ENCODE measurements around the gene TMEM74B.

Gene TMEM74B

GRCh38 chr20:1187605-1188171, 2.9 kb upstream of the TMEM74B start:
- Histone ChIP-seq H3F3A (ENCODE audit: low read depth) (no peaks in the 10 kb centered on the region), H3K9me2 (replicated peaks; ENCODE audit: low read depth, low read length) (no peaks in the 10 kb centered on the region), H3K9me3 (ENCODE audit: insufficient read depth, low read depth, low read length) (no peaks in the 10 kb centered on the region), H3K27me3 (ENCODE audit: insufficient read depth, low read length, poor library complexity, severe bottlenecking) (no peaks in the 10 kb centered on the region), H2AFZ (ENCODE audit: low read length) (no peak overlapping the region), H3K4me3 (ENCODE audit: low read length, poor library complexity, severe bottlenecking) (no peak overlapping the region), H3K4me2 (ENCODE audit: low read depth, low read length, poor library complexity, severe bottlenecking) (no peak overlapping the region), H3K4me1 (ENCODE audit: insufficient read depth, low read length, poor library complexity, severe bottlenecking) (no peaks in the 10 kb centered on the region), H3K79me2 (ENCODE audit: insufficient read depth, low read length) (no peaks in the 10 kb centered on the region), H4K20me1 (ENCODE audit: insufficient read depth, low read length, poor library complexity, severe bottlenecking) (no peaks in the 10 kb centered on the region), H3K9ac (ENCODE audit: low read depth, low read length, poor library complexity, severe bottlenecking) (no peak overlapping the region), H3K36me3 (ENCODE audit: insufficient read depth, low read length) (no peaks in the 10 kb centered on the region)
- TF ChIP-seq EZH2phosphoT487 (IDR thresholded peaks at IDR 0.05; ENCODE audit: borderline replicate concordance), result no peak
- no peak for TF ChIP-seq CTCF (conservative IDR thresholded peaks at IDR 0.05; ENCODE audit: low read length)

GRCh38 chr20:1186367-1186991, 1.7 kb upstream of the TMEM74B start:
- TF ChIP-seq EZH2phosphoT487 (IDR thresholded peaks at IDR 0.05; ENCODE audit: borderline replicate concordance), result no peak
- TF ChIP-seq CTCF (conservative IDR thresholded peaks at IDR 0.05; ENCODE audit: low read length), result no peak
- Histone ChIP-seq H4K20me1 (ENCODE audit: insufficient read depth, low read length, poor library complexity, severe bottlenecking) (no peaks in the 10 kb centered on the region), H3K4me1 (ENCODE audit: insufficient read depth, low read length, poor library complexity, severe bottlenecking) (no peaks in the 10 kb centered on the region), H3K4me3 (ENCODE audit: low read length, poor library complexity, severe bottlenecking) (no peak overlapping the region), H3K4me2 (ENCODE audit: low read depth, low read length, poor library complexity, severe bottlenecking) (no peak overlapping the region), H3F3A (ENCODE audit: low read depth) (no peaks in the 10 kb centered on the region), H2AFZ (ENCODE audit: low read length) (no peak overlapping the region), H3K79me2 (ENCODE audit: insufficient read depth, low read length) (no peaks in the 10 kb centered on the region), H3K27me3 (ENCODE audit: insufficient read depth, low read length, poor library complexity, severe bottlenecking) (no peaks in the 10 kb centered on the region), H3K36me3 (ENCODE audit: insufficient read depth, low read length) (no peaks in the 10 kb centered on the region), H3K9ac (ENCODE audit: low read depth, low read length, poor library complexity, severe bottlenecking) (no peak overlapping the region), H3K9me3 (ENCODE audit: insufficient read depth, low read depth, low read length) (no peaks in the 10 kb centered on the region), H3K9me2 (replicated peaks; ENCODE audit: low read depth, low read length) (no peaks in the 10 kb centered on the region)

GRCh38 chr20:1185790-1186334, 1.1 kb upstream of the TMEM74B start:
- H2AFZ ChIP-seq (ENCODE audit: low read length), result no peak overlapping the region
- H3K27me3 ChIP-seq (ENCODE audit: insufficient read depth, low read length, poor library complexity, severe bottlenecking), result no peaks in the 10 kb centered on the region
- H3K79me2 ChIP-seq (ENCODE audit: insufficient read depth, low read length), result no peaks in the 10 kb centered on the region
- H3K9ac ChIP-seq (ENCODE audit: low read depth, low read length, poor library complexity, severe bottlenecking), result no peak overlapping the region
- no peak overlapping the region for H3K4me2 ChIP-seq (ENCODE audit: low read depth, low read length, poor library complexity, severe bottlenecking)
- H3K36me3 ChIP-seq (ENCODE audit: insufficient read depth, low read length), result no peaks in the 10 kb centered on the region
- H3K9me2 ChIP-seq (replicated peaks; ENCODE audit: low read depth, low read length), result no peaks in the 10 kb centered on the region
- H3K9me3 ChIP-seq (ENCODE audit: insufficient read depth, low read depth, low read length), result no peaks in the 10 kb centered on the region
- no peak for TF ChIP-seq EZH2phosphoT487 (IDR thresholded peaks at IDR 0.05; ENCODE audit: borderline replicate concordance)
- peak; percentile 59 for TF ChIP-seq CTCF (conservative IDR thresholded peaks at IDR 0.05; ENCODE audit: low read length)
- no peaks in the 10 kb centered on the region for H3K4me1 ChIP-seq (ENCODE audit: insufficient read depth, low read length, poor library complexity, severe bottlenecking)
- H4K20me1 ChIP-seq (ENCODE audit: insufficient read depth, low read length, poor library complexity, severe bottlenecking), result no peaks in the 10 kb centered on the region
- no peak overlapping the region for H3K4me3 ChIP-seq (ENCODE audit: low read length, poor library complexity, severe bottlenecking)
- no peaks in the 10 kb centered on the region for H3F3A ChIP-seq (ENCODE audit: low read depth)

Data from Loucy (cell line).